HepG2 (cell line): ENCODE measurements around the gene HOXD12. TPM values are rescaled to one million over a fixed set of nuclear protein-coding genes. Genes with fewer than 3 reads are reported as not detected.

ENCODE experiments used
- FOXK2 ChIP-seq: fragments of 450-650 bp; IDR thresholded peaks from 2 replicates; pipeline ENCODE4 v1.6.1; 2016
- HNRNPLL ChIP-seq: fragments of 200-400 bp; formaldehyde crosslinking; IDR thresholded peaks from 2 replicates; pipeline ENCODE4 v1.6.1; 2017; ENCODE audit warnings: mild to moderate bottlenecking, low read depth, low read length; ENCODE audit not compliant: poor library complexity, severe bottlenecking
- KDM2A ChIP-seq: sonication (generic); formaldehyde crosslinking; IDR thresholded peaks from 2 replicates; pipeline ENCODE4 v1.4.0; 2020; ENCODE audit warnings: low read depth, missing genetic modification reagents, borderline replicate concordance
- KDM5B ChIP-seq: sonication (generic); formaldehyde crosslinking; IDR thresholded peaks from 2 replicates; pipeline ENCODE4 v1.4.0; 2020; ENCODE audit warnings: missing genetic modification reagents, mild to moderate bottlenecking, borderline replicate concordance
- MXI1 ChIP-seq: IDR thresholded peaks from 3 replicates; pipeline ENCODE4 v1.6.1; 2012; ENCODE audit warnings: low read depth, low read length, inconsistent platforms, borderline replicate concordance
- PHF5A ChIP-seq: IDR thresholded peaks from one replicate; pipeline ENCODE4 v1.6.1; 2018; ENCODE audit warnings: low read depth, missing genetic modification reagents; ENCODE audit not compliant: unreplicated experiment
- SALL1 ChIP-seq: sonication (generic); formaldehyde crosslinking; IDR thresholded peaks from 2 replicates; pipeline ENCODE4 v1.8.0; 2022; ENCODE audit warnings: mild to moderate bottlenecking, missing genetic modification reagents
- SP2 ChIP-seq: sonication (generic); formaldehyde crosslinking; IDR thresholded peaks from 2 replicates; pipeline ENCODE4 v1.5.1; 2020; ENCODE audit warnings: mild to moderate bottlenecking, missing genetic modification reagents
- ZFP91 ChIP-seq: sonication (generic); formaldehyde crosslinking; IDR thresholded peaks from 2 replicates; pipeline ENCODE4 v1.9.0; 2022; ENCODE audit warnings: missing genetic modification reagents, mild to moderate bottlenecking, borderline replicate concordance
- ZFX ChIP-seq: sonication (generic); formaldehyde crosslinking; IDR thresholded peaks from 2 replicates; pipeline ENCODE4 v1.4.0; 2020; ENCODE audit warnings: mild to moderate bottlenecking, low read depth, missing genetic modification reagents, moderate library complexity
- ZNF275 ChIP-seq: sonication (generic); formaldehyde crosslinking; IDR thresholded peaks from 2 replicates; pipeline ENCODE4 v1.8.0; 2022; ENCODE audit warnings: missing genetic modification reagents, mild to moderate bottlenecking, inconsistent platforms, borderline replicate concordance
- ZNF281 ChIP-seq: sonication (generic); formaldehyde crosslinking; IDR thresholded peaks from 2 replicates; pipeline ENCODE4 v1.4.0; 2020; ENCODE audit warnings: missing genetic modification reagents, borderline replicate concordance
- ZNF740 ChIP-seq: sonication (generic); formaldehyde crosslinking; IDR thresholded peaks from 2 replicates; pipeline ENCODE4 v1.4.0; 2020; ENCODE audit warnings: missing genetic modification reagents
- ZNF772 ChIP-seq: sonication (generic); formaldehyde crosslinking; IDR thresholded peaks from 2 replicates; pipeline ENCODE4 v1.5.0; 2020; ENCODE audit warnings: mild to moderate bottlenecking, missing genetic modification reagents
- polyA plus RNA-seq, 8 experiments: library from polyadenylated mRNA; depleted of rRNA in 3 of 8; stranded (reverse) in 7 of 8; unstranded in 1 of 8; fragments of >200 nt; fragmentation: Illumina TruSeq in 4 of 8; extraction: Trizol in 4 of 8; gene quantifications; 2 replicates each; pipeline versions ENCODE4 v1.2.1 to v1.2.3, GENCODE V29; 2011 to 2016; ENCODE audit warnings: low read depth in 4 of 8, missing spikeins in 1 of 8, mixed read lengths in 1 of 8; ENCODE audit not compliant: insufficient read depth in 1 of 8
- total RNA-seq, 5 experiments: library from RNA; depleted of rRNA; stranded (reverse); fragments of >200 nt; fragmentation: Illumina TruSeq; extraction: Trizol; gene quantifications; 2 replicates each; pipeline ENCODE4 v1.2.3, GENCODE V29; 2016; ENCODE audit warnings: low read depth in 1 of 5

HOXD12 gene
- total and polyA plus RNA-seq, 2 of the 13 experiments (the other 11 are each of a cell fraction or from before 2014, with no cell fraction given) = not detected

- TF ChIP-seq ZFP91 (CRISPR knock-in tag) (0 out of 2 replicates have a peak, but pooled peaks have one; percentile 28), KDM2A (no peak), ZNF740 (CRISPR knock-in tag) (no peak), HNRNPLL (peak; percentile 3), SALL1 (CRISPR knock-in tag) (0 out of 2 replicates have a peak, but pooled peaks have one; percentile 13), KDM5B (CRISPR knock-in tag) (peak; percentile 21; the same call in 1 of the 2 replicates), ZNF772 (no peak), PHF5A (CRISPR knock-in tag) (no peak), ZNF281 (no peak), SP2 (CRISPR knock-in tag) (no peak), MXI1 (no peak), ZFX (CRISPR knock-in tag) (peak; percentile 30; the same call in 1 of the 2 replicates), FOXK2 (no peak), ZNF275 (no peak)
Measured at GRCh38 chr2:176066645-176067588, 32.7 kb upstream of the HOXD12 start (continued).
